NCI-H446 treated with DMSO at 0.1 percent for 48 hours (cell line): ENCODE results near the gene ADD1.
"Not testable (repeated sequence)": the region's sequence is repeated elsewhere in the genome, so short reads cannot be mapped to it uniquely, and the experiment has no call there.

Experiments
- DNase-seq: peaks from one replicate; lab custom pipeline; 2025; lab: John Stamatoyannopoulos, UW

ADD1 gene

GRCh38 chr4:2886161-2886560, 42.5 kb downstream of the ADD1 start:
- DNase-seq = no peak

GRCh38 chr4:2886622-2887021, 43.0 kb downstream of the ADD1 start:
- DNase-seq = no peak

- DNase-seq = no peak
Measured at GRCh38 chr4:2887343-2887742, 43.7 kb downstream of the ADD1 start.

- no peak for DNase-seq
Measured at GRCh38 chr4:2888886-2889285, 45.2 kb downstream of the ADD1 start.

GRCh38 chr4:2891294-2891693, 47.6 kb downstream of the ADD1 start:
- DNase-seq = no peak

GRCh38 chr4:2893772-2894171, 50.1 kb downstream of the ADD1 start:
- DNase-seq = no peak

GRCh38 chr4:2898001-2898400, 54.4 kb downstream of the ADD1 start:
- no peak for DNase-seq

GRCh38 chr4:2900741-2901140, 57.1 kb downstream of the ADD1 start:
- DNase-seq = no peak

- DNase-seq = no peak
Measured at GRCh38 chr4:2901186-2901585, 57.5 kb downstream of the ADD1 start.

- no peak for DNase-seq
Measured at GRCh38 chr4:2902126-2902525, 58.5 kb downstream of the ADD1 start.

- no peak for DNase-seq
Measured at GRCh38 chr4:2905544-2905943, 61.9 kb downstream of the ADD1 start.

GRCh38 chr4:2906218-2906617, 62.6 kb downstream of the ADD1 start:
- no peak for DNase-seq

- DNase-seq = no peak
Measured at GRCh38 chr4:2907226-2907625, 63.6 kb downstream of the ADD1 start.

GRCh38 chr4:2907706-2908293, 64.2 kb downstream of the ADD1 start:
- no peak for DNase-seq

- DNase-seq = no peak
Measured at GRCh38 chr4:2908686-2909085, 65.0 kb downstream of the ADD1 start.

- DNase-seq = no peak
Measured at GRCh38 chr4:2909583-2909982, 65.9 kb downstream of the ADD1 start.

- no peak for DNase-seq
Measured at GRCh38 chr4:2910409-2910808, 66.8 kb downstream of the ADD1 start.

- no peak for DNase-seq
Measured at GRCh38 chr4:2911868-2912267, 68.2 kb downstream of the ADD1 start.

GRCh38 chr4:2913168-2913567, 69.5 kb downstream of the ADD1 start:
- no peak for DNase-seq

- DNase-seq = no peak
Measured at GRCh38 chr4:2914256-2915126, 70.8 kb downstream of the ADD1 start.

GRCh38 chr4:2915789-2916188, 72.1 kb downstream of the ADD1 start:
- no peak for DNase-seq

GRCh38 chr4:2916696-2917095, 73.1 kb downstream of the ADD1 start:
- DNase-seq = not testable (repeated sequence)

- DNase-seq = not testable (repeated sequence)
Measured at GRCh38 chr4:2918300-2918699, 74.7 kb downstream of the ADD1 start.

- not testable (repeated sequence) for DNase-seq
Measured at GRCh38 chr4:2918714-2919113, 75.1 kb downstream of the ADD1 start.
